T-helper 1 cell (primary cell): Measurements from ENCODE around the gene DDX46.
"Not testable (repeated sequence)": the region's sequence is repeated elsewhere in the genome, so short reads cannot be mapped to it uniquely, and the experiment has no call there.

Experiments
- DNase-seq, 5 donors: peaks; one replicate each; pipeline ENCODE4 v3.0.0-alpha.2; 2012 to 2020

DDX46 gene

DNA sequence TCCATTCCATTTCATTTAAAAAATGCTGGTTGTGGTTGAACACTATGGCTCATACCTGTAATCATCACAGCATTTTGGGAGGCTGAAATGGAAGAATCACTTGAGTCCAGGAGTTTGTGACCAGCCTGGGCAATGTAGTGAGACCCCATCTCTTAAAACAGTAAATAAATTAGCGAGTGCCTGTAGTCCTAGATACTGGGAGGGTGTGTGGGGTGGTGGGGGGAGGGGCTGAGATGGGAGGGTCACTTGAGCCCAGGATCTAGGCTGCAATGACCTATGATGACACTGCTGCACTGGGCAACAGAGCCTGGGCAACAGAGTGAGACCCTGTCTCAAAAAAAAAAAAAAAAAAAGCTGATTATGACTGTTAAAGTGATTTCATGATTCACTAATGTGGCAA lies 29.1 kb downstream of the DDX46 start:
- DNase-seq = no peak

- no peak for DNase-seq
These were observed 33.0 kb downstream of the DDX46 start for GRCh38 chr5:134791580-134791979.

DNA sequence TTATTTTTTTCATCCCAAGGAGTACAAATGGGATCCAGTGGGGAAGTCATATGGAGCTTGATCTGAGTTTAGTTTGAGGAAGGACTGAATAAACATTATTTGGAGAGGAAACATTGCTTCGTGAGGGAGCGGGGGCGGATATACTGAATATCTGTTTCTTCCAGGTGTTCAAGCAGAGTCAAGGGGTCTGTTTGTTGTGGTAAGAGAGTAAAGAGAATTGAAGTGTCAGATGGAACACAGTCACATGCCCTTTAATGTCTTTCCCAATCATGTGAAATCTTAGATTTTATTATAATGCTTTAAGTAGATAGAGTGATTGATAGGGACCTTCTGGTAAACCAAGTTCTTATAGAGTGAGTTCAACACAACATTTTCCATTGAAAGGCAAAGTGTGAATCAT lies 33.7 kb downstream of the DDX46 start:
- no peak for DNase-seq

- DNase-seq = no peak
These were observed 34.5 kb downstream of the DDX46 start for GRCh38 chr5:134793111-134793510.

- no peak for DNase-seq
These were observed 35.5 kb downstream of the DDX46 start for GRCh38 chr5:134794082-134794481.

DNA sequence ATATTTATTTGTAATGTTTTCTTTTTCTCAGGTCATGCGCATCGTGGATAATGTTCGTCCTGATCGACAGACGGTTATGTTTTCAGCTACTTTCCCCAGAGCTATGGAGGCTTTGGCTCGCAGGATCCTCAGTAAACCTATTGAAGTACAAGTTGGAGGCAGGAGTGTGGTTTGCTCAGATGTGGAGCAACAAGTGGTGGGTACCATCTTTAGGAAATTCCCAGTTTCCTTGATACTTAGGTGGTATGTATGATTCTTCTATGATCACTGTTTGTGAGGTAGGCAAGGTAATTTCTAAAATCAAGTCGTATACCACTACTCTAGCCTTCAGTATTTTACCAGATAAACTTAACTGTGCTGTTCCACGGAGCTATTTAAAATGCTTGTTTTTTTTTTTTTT lies 36.2 kb downstream of the DDX46 start:
- no peak for DNase-seq

- DNase-seq = no peak
These were observed 39.9 kb downstream of the DDX46 start for GRCh38 chr5:134798468-134798867.

DNA sequence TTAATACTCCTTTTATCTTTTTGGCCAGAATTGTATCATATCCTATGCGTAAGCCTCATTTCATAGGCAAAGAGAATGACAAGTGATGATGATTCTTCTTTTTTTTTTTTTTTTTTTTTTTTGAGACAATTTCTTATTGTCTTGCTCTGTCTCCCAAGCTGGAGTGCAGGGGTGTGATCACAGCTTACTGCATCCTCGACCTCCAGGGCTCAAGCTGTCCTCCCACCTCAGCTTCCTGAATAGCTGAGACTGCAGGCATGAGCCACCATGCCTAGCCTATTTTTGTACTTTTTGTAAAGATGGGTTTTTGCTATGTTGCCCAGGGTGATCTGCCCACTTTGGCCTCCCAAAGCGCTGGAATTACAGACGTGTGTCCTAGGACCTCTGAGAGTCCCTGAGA lies 45.2 kb downstream of the DDX46 start:
- DNase-seq = no peak

GRCh38 chr5:134813407-134813806 lies 54.8 kb downstream of the DDX46 start:
- no peak for DNase-seq

GRCh38 chr5:134813827-134814226 lies 55.2 kb downstream of the DDX46 start:
- DNase-seq = no peak

DNA sequence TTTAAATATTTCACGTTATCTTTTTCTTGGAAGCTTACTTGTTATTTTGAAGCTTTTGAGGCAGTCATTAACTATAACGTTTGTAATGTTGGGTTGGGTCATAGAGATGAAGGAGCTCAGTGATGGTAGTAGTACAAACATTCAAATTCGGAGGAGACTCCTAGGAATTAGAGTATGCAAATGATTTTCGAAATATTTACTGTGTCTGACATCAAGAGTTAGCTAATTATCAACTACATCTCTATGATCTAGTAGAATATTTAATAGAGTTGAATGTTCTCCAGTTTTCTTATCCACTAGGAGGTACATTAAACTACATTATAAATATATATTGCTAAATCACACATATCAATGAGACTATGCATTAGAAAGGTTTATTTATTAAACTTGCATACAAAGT lies 58.4 kb downstream of the DDX46 start:
- DNase-seq = no peak

GRCh38 chr5:134818776-134819175 lies 60.2 kb downstream of the DDX46 start:
- DNase-seq = no peak

GRCh38 chr5:134819407-134819963 lies 60.9 kb downstream of the DDX46 start:
- no peak for DNase-seq

GRCh38 chr5:134821841-134822240 lies 63.3 kb downstream of the DDX46 start:
- DNase-seq = no peak

- no peak for DNase-seq
These were observed 66.1 kb downstream of the DDX46 start for GRCh38 chr5:134824681-134825080.

- no peak for DNase-seq
These were observed 66.6 kb downstream of the DDX46 start for GRCh38 chr5:134825212-134825611.

DNA sequence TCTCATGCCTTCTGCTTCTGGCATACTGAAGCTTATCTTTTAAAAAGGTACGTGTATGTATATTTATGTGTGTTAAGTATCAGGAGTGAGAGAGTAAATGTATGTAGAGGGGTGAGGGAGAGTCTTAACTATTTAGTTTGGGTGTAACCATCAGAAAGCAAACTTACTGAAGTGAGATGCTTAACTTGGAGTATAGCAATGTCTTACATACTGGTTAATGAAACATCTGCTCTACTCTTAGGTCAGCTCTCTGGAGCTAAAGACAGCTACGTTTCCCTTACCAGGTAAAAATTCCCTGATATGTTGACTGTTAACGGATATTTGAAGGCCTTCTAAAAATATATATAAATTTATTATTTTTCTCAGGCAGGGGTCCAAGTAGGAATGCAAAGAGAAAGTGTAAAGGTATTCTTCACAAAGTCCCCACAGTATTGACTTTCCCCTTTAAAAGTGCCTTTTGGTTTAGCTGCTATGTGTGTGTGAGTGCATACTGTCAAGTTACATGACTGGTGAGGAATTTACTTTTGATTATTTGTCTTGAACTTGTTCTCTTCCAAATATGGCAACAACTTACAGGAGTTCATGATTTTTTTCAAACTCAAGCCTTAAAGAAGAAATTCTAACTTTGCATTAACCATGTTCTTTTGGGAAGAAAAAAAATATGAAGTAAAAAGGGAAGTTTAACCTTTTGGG lies 74.9 kb downstream of the DDX46 start:
- DNase-seq = no peak

GRCh38 chr5:134835623-134836022 lies 77.0 kb downstream of the DDX46 start:
- DNase-seq = no peak

DNA sequence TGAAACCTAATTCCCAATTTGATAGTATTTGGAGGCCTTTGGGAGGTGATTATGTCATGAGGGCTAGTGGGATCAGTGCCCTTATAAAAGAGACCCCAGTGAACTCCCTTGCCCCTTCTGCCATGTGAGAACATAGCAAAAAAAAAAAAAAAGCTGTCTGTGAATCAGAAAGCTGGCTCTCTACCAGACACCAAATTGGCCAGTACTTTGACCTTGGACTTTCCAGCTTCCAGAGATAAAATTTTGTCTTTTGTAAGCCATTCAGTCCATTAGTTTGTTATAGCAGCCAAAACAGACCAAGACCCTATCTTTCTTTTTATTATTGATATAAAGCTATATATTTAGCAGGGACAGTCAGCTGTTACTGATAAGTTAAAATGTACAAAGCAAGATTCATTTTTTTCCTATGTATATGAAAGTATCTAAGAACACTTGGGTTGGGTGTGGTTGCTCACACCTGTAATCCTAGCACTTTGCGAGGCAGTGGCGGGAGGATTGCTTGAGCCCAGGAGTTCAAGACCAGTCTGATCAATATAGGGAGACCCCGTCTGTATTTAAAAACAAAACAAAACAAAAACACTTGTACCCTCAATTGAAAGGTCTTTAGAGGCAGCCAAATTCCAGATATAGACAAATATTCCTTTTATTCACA lies 79.1 kb downstream of the DDX46 start:
- DNase-seq = no peak

GRCh38 chr5:134838361-134838760 lies 79.8 kb downstream of the DDX46 start:
- not testable (repeated sequence) for DNase-seq

DNA sequence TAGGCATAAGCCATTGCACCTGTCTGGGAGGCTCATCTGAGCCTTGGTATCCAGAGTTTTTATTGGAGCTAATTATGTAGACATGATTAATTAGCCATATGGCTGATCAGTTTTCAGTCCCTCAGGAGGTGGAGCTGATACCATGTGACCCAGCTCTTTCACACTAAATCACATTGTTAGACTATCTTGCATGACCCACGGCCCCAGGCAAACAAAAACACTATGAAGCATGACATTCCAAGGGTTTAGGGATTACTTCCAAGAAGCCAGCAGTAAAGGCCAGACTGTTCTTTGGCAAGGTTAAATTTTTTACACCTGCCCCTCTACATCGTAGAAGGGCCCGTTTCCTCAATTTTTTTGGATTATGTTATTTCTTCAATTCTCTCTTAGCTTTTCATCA lies 82.2 kb downstream of the DDX46 start:
- DNase-seq = no peak

DNA sequence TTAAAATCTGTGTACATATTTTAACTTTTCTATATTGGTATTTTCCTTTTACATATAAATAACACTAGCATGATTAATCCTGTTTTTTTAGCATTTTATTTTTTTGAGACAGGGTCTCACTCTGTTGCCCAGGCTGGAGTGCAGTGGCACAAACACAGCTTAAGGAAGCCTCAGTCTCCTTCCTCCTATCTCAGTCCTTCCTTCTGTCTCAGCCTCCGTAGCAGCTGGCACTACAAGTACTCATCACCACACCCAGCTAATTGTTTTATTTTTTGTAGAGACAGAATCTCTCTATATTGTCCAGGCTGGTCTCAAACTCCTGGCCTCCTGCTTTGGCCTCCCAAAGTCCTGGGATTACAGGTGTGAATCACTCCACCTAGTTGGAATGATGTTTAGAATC lies 85.7 kb downstream of the DDX46 start:
- no peak for DNase-seq

GRCh38 chr5:134845335-134845851 lies 86.8 kb downstream of the DDX46 start:
- no peak for DNase-seq
